Astrocyte of the cerebellum (primary cell): ENCODE results near the gene ERBB4.

ENCODE experiments used
- DNase-seq: peaks from one replicate; pipeline ENCODE4 v3.0.0-alpha.2; 2011; ENCODE audit warnings: low read depth
- H3K4me3 ChIP-seq: 2 replicates; pipeline ENCODE4 v1.5.1; 2011; ENCODE audit warnings: mild to moderate bottlenecking, low read depth, low read length, moderate library complexity
- CTCF ChIP-seq: IDR thresholded peaks from 2 replicates; pipeline ENCODE4 v1.5.1; 2012; ENCODE audit warnings: low read length, low read depth, moderate library complexity, mild to moderate bottlenecking; ENCODE audit errors: missing control alignments
- in situ Hi-C: cut with HindIII; loops from 2 replicates; pipeline ENCODE4 v1.10.0; 2017; ENCODE audit warnings: low sequenced_read_pairs

The ERBB4 gene

GRCh38 chr2:211860224-211860623 lies 678.4 kb downstream of the ERBB4 start:
- TF ChIP-seq CTCF = no peak
- DNase-seq = no peak

GRCh38 chr2:211854832-211855231 lies 683.8 kb downstream of the ERBB4 start:
- no peak for TF ChIP-seq CTCF
- in situ Hi-C loops = no loop called here
- no peak for DNase-seq
- no peak overlapping the region for H3K4me3 ChIP-seq

More at GRCh38 chr2:211860224-211860623, 678.4 kb downstream of the ERBB4 start:
- in situ Hi-C loops = no loop called here
- H3K4me3 ChIP-seq = no peak overlapping the region

GRCh38 chr2:211846714-211847113 lies 691.9 kb downstream of the ERBB4 start:
- DNase-seq = no peak
- no peak for TF ChIP-seq CTCF
- no peak overlapping the region for H3K4me3 ChIP-seq
- in situ Hi-C loops = no loop called here

- TF ChIP-seq CTCF = no peak
- DNase-seq = no peak
- in situ Hi-C loops = no loop called here
- no peak overlapping the region for H3K4me3 ChIP-seq
Observed at GRCh38 chr2:211846036-211846400, 692.6 kb downstream of the ERBB4 start.

- no peak for TF ChIP-seq CTCF
- no peak for DNase-seq
- no peak overlapping the region for H3K4me3 ChIP-seq
- in situ Hi-C loops = no loop called here
Observed at GRCh38 chr2:211845338-211846035, 693.1 kb downstream of the ERBB4 start.

GRCh38 chr2:211837706-211838105 lies 700.9 kb downstream of the ERBB4 start:
- in situ Hi-C loops = no loop called here
- DNase-seq = no peak

More at GRCh38 chr2:211837706-211838105, 700.9 kb downstream of the ERBB4 start:
- H3K4me3 ChIP-seq = no peak overlapping the region
- TF ChIP-seq CTCF = no peak
